AG04449 (cell line): ENCODE data around the gene KLF15.

Experiments used
- CTCF ChIA-PET: fragments of 350-600 bp; formaldehyde crosslinking; extraction: SDS; loops from one replicate; lab custom pipeline; 2021; ENCODE audit warnings: antibody characterized with exemption; lab: Yijun Ruan, JAX
- POLR2A ChIA-PET: fragments of 400-600, 350-600 bp; formaldehyde crosslinking; extraction: SDS; loops from one replicate; lab custom pipeline; 2020; ENCODE audit warnings: antibody characterized with exemption, inconsistent platforms; lab: Yijun Ruan, JAX
- DNase-seq: peaks from one replicate; pipeline ENCODE4 v3.0.0-alpha.2; 2010; ENCODE audit warnings: low read depth, low spot score
- H3K4me3 ChIP-seq: 2 replicates; pipeline ENCODE4 v1.5.1; 2011; ENCODE audit warnings: low read depth, mild to moderate bottlenecking, control low read depth, low read length
- CTCF ChIP-seq: IDR thresholded peaks from one replicate; pipeline ENCODE4 v1.5.1; 2011; ENCODE audit warnings: mild to moderate bottlenecking, moderate library complexity, low read length, control low read depth, inconsistent platforms; ENCODE audit not compliant: insufficient read depth; ENCODE audit errors: missing control alignments

The KLF15 gene

GRCh38 chr3:126399756-126400155 is 42.5 kb upstream of the KLF15 start:
- no peak overlapping the region for H3K4me3 ChIP-seq
- POLR2A ChIA-PET = no interaction called here
- DNase-seq = no peak
- CTCF ChIA-PET = interaction anchor here (0.9 to 1.3 kb wide), 2 partner anchors 11 to 265 kb away, joined by 3 read pairs; no protein-coding TSS in a partner anchor
- no peak for TF ChIP-seq CTCF

DNA sequence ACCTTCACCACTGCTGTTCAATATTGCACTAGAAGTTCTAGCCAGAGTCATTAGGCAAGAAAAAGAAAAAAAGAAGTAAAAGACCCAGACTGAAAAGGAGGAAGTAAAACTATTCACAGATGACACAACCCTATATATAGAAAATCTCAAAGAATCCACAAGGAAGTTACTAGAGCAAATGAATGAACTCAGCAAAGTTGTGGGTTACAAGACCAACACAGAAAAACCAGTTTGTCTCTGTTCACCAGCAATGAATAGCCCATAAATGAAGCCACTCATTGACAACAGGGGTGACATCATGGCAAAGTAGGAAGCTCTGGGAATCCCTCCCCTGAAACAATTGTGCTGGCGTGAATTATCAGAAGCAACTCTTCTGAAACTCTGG is 42.1 kb upstream of the KLF15 start:
- POLR2A ChIA-PET = no interaction called here
- DNase-seq = no peak
- CTCF ChIA-PET = interaction anchor here (0.9 to 1.3 kb wide), 2 partner anchors 10 to 265 kb away, joined by 3 read pairs; no protein-coding TSS in a partner anchor
- TF ChIP-seq CTCF = no peak
- H3K4me3 ChIP-seq = no peak overlapping the region

- no peak for DNase-seq
- TF ChIP-seq CTCF = no peak
- H3K4me3 ChIP-seq = no peak overlapping the region
- POLR2A ChIA-PET = no interaction called here
- CTCF ChIA-PET = interaction anchor here (0.9 to 1.3 kb wide), 2 partner anchors 10 to 264 kb away, joined by 3 read pairs; no protein-coding TSS in a partner anchor
These were observed 41.5 kb upstream of the KLF15 start for GRCh38 chr3:126398423-126399350.

GRCh38 chr3:126397610-126398422 is 40.6 kb upstream of the KLF15 start:
- H3K4me3 ChIP-seq = no peak overlapping the region
- TF ChIP-seq CTCF = no peak
- POLR2A ChIA-PET = no interaction called here
- DNase-seq = no peak
- CTCF ChIA-PET = interaction anchor here (6.8 kb wide), 1 partner anchor 265 kb away, joined by 60 read pairs; no protein-coding TSS in a partner anchor

GRCh38 chr3:126396536-126396935 is 39.3 kb upstream of the KLF15 start:
- no peak overlapping the region for H3K4me3 ChIP-seq
- CTCF ChIA-PET = interaction anchor here (1.2 to 6.8 kb wide), 4 partner anchors 8 to 264 kb away, joined by 4 to 60 read pairs (median 4); no protein-coding TSS in a partner anchor
- no peak for DNase-seq
- TF ChIP-seq CTCF = no peak
- POLR2A ChIA-PET = no interaction called here
